Superior temporal gyrus (tissue), 1 donor: ENCODE data around the gene CALML3.

Experiments
- DNase-seq: peaks from one replicate; pipeline ENCODE4 v3.0.0-alpha.2; 2016; ENCODE audit errors: extremely low spot score

The CALML3 gene

DNA sequence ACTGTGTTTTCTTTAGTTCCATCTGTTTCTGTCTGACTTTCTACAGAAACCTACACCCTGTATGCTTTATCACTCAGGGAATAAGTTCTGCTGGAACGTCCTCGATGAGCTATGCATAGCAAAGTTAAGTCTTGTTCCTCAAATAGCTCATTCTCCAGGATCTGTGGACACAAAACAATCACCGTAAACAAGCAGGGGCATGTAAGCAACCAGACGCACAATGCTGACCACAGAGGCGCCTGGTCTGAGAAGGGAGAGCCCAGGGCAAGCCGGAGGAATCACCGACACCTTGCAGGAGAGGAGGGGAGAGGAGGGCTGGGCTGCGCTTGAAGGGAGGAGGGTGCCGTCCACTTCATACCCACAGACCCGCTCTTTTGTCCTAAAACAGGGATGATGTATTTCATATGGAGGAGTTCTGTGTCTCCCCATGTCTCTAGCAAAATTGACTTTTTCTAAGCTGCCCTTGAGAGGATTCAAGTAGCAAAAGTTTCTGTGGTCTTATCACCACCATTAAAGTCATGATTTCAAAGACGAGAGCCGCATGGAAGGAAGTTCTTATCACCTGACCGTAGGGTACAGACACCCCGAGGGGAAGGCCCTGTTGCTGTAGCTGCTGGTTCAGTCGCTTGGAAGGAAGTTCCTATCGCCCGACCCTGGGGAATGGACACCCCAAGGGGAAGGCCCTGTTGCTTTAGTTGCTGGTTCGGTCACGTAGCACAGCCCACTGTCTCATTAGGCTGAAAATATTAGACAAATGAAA lies 14.3 kb downstream of the CALML3 start:
- no peak for DNase-seq

GRCh38 chr10:5540080-5540479 lies 15.3 kb downstream of the CALML3 start:
- no peak for DNase-seq

DNA sequence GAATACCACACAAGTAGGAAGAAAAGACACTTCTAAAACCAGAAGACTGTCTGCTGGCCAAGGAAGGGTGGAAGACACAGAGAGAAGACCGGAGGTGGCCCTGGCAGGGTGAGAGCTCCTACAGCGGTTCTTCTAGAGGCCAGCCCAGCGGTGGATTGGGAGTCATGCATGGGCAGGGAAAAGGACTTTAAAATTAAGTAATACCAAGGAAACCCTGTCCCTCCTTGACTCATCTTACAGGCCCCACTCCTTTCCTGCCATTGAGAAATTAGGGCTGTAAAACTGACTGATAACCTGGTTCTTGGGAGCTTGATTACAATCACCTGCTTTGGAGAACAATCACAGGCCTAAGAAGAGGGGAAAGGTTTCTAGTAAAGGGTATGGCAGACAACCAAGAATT lies 16.1 kb downstream of the CALML3 start:
- DNase-seq: no peak

- no peak for DNase-seq
These were observed 17.3 kb downstream of the CALML3 start for GRCh38 chr10:5542100-5542499.

- DNase-seq: no peak
These were observed 18.9 kb downstream of the CALML3 start for GRCh38 chr10:5543623-5544022.

DNA sequence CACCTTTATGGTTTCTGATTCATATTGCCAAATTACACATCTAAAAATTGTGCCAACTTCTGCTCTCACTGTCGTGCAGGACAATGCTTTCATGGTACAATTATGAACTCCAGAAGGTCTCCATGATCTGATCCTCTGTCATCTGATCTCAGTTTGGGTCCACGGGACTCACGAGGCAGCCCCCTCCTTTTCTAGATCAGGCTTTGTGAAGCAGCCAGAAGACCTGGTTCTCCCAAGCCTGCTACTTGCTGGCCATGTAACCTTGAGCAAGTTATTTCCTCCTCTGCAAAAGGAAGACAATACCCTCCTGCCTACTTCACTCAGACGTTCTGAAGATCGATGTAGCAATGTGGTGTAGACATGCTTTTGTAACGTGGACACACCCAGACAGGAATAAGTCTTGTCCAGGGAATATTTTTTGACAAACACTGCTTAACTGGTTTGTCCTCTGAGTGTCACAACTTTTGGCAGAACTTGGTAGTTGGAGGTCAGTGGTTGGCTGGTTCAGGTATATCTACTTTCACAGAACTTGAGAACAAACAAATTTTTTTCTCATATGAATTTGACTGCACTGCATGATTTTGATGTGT lies 19.6 kb downstream of the CALML3 start:
- no peak for DNase-seq

DNA sequence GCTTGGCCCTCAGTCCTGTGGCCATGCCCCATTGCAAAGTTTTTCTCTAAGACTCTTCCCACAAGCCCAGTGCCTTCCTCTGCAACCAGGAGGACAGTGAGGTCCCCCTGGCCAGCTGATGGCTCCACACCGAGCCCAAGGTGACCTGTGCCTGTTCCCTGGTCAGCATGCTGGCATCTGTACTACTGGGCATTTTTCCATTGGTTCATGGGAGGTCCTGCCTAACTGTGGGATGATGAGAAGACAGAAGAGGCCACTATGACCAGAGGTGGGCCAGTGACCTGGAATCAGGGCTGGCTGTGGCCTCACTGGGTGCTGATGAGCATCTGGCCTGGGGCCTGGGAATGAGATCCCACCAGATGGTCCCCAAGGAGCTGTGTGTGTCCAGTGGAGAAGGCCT lies 20.2 kb downstream of the CALML3 start:
- DNase-seq: no peak

DNA sequence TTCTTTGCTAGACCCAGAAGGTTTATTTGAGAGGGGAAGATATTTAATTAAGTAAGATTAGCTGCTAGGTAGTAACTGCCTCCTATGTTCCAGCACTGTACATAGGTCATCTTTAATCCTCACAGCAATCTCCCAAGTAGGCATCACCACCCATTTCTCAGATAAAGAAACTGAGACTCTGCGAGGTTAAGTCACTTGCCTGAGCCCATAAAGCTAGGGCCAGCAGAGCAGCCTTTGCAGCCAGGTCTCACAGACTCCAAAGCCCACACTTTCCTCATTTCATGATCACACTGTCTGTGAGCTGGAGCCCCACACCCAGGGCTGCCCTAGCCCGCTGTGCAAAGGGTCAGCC lies 20.6 kb downstream of the CALML3 start:
- DNase-seq: no peak

DNA sequence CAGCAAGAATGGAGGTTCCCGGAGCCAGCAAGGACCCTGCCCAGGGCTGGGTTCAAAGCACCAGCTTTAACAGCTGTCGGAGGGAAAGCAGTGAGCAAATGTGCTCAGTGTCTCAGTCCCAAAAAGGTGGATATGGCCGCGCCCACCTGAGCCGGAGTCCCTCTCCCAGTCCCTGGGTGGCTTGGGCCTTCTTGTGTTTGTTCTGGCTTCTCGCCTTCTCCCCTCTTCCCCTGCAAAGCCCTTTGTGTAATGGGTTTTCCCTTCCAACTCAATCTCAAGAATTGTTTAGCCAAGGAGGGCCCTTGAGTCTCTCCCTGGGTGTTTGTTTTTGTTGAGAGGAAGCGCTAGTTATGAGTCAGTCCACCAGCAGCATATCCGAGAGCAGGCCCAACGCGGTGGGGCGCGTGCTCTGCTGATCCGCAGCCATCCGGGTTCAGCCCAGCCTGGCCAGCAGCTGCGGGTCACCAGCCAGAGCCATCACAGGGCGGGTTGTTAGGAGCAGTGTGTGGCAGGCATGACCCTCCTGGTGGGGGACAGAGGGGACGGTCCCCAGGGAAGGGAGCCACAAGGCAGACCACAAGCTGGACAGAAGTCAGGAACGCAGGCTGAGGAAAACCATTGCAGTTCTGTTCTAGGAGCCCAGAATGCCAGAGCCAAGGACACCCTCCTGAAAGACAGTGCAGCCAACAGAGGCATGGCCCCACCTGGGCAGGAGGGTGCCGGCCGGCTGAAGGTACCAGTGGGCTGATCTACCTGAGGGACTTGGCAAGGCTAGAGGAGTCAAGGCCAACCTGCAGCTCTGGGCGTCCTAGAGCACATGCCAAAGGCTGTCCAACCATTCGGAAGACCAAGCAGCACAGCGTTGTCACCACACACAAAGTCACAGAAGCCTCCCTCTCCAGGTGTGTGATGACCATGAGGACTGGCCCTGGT lies 21.3 kb downstream of the CALML3 start:
- DNase-seq: no peak

- DNase-seq: no peak
These were observed 22.3 kb downstream of the CALML3 start for GRCh38 chr10:5546891-5547680.

DNA sequence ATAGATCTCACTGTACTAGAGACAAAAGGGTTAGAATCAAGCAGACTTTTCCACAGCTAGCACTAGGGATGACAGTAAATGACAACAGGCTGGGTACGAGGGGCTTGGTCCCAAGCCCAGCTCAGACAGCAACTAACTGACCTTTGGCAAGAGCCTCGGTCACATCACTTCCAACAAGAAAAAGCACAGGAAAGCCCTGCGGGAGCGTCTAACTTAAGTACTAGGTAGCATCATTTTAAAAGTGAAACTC lies 22.8 kb downstream of the CALML3 start:
- no peak for DNase-seq

DNA sequence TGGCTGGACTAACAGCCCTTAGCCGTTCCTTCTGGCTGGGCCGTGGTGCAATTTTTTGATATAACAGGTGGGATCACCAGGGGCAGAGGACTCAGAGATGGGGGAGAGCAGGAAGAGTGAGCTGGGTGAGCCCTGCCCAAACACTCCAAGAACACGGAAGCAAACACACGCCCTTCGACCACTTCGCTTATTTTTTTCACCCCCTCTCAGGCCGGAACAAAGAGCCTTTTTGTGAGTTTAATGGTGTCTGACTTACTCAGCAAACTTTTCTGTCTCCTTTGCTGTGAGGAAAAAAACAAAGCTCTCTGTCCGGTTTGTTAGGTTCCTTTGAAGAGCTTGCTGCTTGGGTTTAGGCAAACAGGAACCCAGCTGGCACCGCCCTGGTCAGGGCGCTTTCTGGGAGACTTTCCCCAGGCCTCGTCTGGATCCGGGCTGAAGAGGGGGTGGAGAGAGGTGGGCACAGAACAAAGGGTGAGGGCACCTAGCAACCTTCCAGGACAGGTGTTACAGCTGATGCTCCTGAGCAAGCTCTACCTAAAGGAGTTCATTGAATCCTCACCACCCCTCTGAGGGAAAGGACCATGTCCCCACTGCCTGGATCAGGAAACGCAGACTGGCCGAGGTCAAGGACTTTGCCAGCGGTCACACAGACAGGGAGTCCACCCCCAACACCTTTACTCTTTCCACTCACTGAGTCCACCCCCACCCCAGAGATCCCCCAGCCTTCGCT lies 23.3 kb downstream of the CALML3 start:
- no peak for DNase-seq

- DNase-seq: no peak
These were observed 24.9 kb downstream of the CALML3 start for GRCh38 chr10:5549462-5550249.

- DNase-seq: no peak
These were observed 25.4 kb downstream of the CALML3 start for GRCh38 chr10:5550250-5550545.

DNA sequence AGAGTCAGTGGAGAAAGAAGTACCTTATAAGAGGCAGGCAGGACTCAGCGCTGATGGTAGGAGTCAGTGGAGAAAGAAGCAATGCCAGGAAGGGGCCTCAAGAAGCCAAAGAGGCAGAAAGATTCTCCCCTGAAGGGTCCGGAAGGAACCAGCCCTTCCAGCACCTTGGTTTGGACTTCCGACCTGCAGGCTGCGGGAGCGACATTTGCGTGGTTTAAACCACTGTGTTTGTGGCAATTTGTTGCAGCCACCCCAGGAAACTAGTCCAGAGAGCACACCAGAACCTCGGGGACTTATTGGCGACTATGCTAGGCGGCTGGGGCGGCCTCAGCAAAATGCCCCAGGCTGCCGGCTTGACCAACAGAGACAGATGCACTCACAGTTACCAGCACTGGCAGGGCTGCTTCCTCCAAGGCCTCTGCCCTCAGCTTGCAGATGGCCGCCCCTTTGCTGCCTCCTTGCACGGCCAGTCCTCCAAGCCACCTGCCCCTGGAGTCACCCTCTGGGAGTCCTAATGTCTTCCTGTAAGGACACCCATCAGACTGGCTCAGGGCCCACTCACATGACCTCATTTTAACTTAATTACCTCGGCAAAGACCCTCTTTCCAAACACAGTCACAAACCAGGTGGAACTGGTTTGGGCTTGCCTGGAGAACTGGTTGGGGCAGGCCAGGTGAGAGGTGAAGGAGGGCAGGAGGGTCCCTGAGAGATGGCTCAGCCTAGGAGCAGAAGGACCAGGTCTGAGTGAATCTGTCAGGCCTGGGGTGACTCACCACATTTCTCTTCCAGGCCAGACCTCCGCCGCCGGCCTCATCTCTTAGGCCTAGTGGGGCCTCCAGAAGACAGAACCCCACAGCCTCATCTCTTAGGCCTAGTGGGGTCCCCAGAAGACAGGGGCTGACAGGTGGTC lies 26.1 kb downstream of the CALML3 start:
- DNase-seq: no peak

- no peak for DNase-seq
These were observed 27.0 kb downstream of the CALML3 start for GRCh38 chr10:5551531-5552375.

- DNase-seq: no peak
These were observed 27.9 kb downstream of the CALML3 start for GRCh38 chr10:5552376-5553321.
